ENCODE measurements around the gene EFNA5. TPM values are rescaled to one million over a fixed set of nuclear protein-coding genes. Genes with fewer than 3 reads are reported as not detected.

Gene EFNA5
- total RNA-seq, 1 donor from 2014 or later = 2.2 TPM

- Histone ChIP-seq H3K27ac (no peak overlapping the region), H3K9me3 (no peaks in the 10 kb centered on the region), H3K27me3 (no peaks in the 10 kb centered on the region), H3K4me1 (peaks cover 0 to 8% of the 10 kb centered on the region in 2 donors), H3K4me3 (no peak overlapping the region), H3K36me3 (no peaks in the 10 kb centered on the region)
- DNase-seq (ENCODE audit: low spot score in 2 of 2) = no peak
- no peak for TF ChIP-seq CTCF (IDR thresholded peaks at IDR 0.05)
- intact Hi-C loops (cut with DNase I) = loop anchor here (5.0 kb wide), 1 partner anchor 59 kb away; no protein-coding TSS in a partner anchor
These were observed 187.3 kb downstream of the EFNA5 start for GRCh38 chr5:107483231-107484024.

- Histone ChIP-seq H3K27ac (no peak overlapping the region), H3K9me3 (no peaks in the 10 kb centered on the region), H3K27me3 (no peaks in the 10 kb centered on the region), H3K36me3 (no peaks in the 10 kb centered on the region), H3K4me1 (no peaks in the 10 kb centered on the region), H3K4me3 (no peak overlapping the region)
- intact Hi-C loops (cut with DNase I) = no loop called here
- no peak for TF ChIP-seq CTCF (IDR thresholded peaks at IDR 0.05)
- no peak for DNase-seq (ENCODE audit: low spot score in 2 of 2)
These were observed 192.6 kb downstream of the EFNA5 start for GRCh38 chr5:107478068-107478641.

- Histone ChIP-seq H3K36me3 (no peaks in the 10 kb centered on the region), H3K27ac (no peak overlapping the region), H3K4me1 (no peaks in the 10 kb centered on the region), H3K9me3 (no peaks in the 10 kb centered on the region), H3K4me3 (no peak overlapping the region), H3K27me3 (no peaks in the 10 kb centered on the region)
- intact Hi-C loops (cut with DNase I) = no loop called here
- no peak for TF ChIP-seq CTCF (IDR thresholded peaks at IDR 0.05)
- no peak for DNase-seq (ENCODE audit: low spot score in 2 of 2)
These were observed 193.2 kb downstream of the EFNA5 start for GRCh38 chr5:107477492-107477891.

GRCh38 chr5:107476783-107477182 is 194.0 kb downstream of the EFNA5 start:
- intact Hi-C loops (cut with DNase I) = no loop called here
- Histone ChIP-seq H3K9me3 (no peaks in the 10 kb centered on the region), H3K27me3 (no peaks in the 10 kb centered on the region), H3K4me1 (no peaks in the 10 kb centered on the region), H3K36me3 (no peaks in the 10 kb centered on the region), H3K4me3 (no peak overlapping the region), H3K27ac (no peak overlapping the region)
- no peak for DNase-seq (ENCODE audit: low spot score in 2 of 2)
- TF ChIP-seq CTCF (IDR thresholded peaks at IDR 0.05) = no peak

- Histone ChIP-seq H3K4me3 (no peak overlapping the region), H3K27me3 (no peaks in the 10 kb centered on the region), H3K9me3 (no peaks in the 10 kb centered on the region), H3K27ac (no peak overlapping the region), H3K36me3 (no peaks in the 10 kb centered on the region), H3K4me1 (peaks cover 3% of the 10 kb centered on the region in 2 donors)
- DNase-seq (ENCODE audit: low spot score in 2 of 2) = no peak
- no peak for TF ChIP-seq CTCF (IDR thresholded peaks at IDR 0.05)
- intact Hi-C loops (cut with DNase I) = no loop called here
These were observed 195.8 kb downstream of the EFNA5 start for GRCh38 chr5:107474716-107475489.
